ENCODE measurements around the gene FAM13A. TPM values are rescaled to one million over a fixed set of nuclear protein-coding genes. Genes with fewer than 3 reads are reported as not detected.

The FAM13A gene
- total and polyA plus RNA-seq, 2 of the 8 experiments (the other 6 are each of a cell fraction or from before 2014, with no cell fraction given), result 7.1 to 16.5 TPM

DNA sequence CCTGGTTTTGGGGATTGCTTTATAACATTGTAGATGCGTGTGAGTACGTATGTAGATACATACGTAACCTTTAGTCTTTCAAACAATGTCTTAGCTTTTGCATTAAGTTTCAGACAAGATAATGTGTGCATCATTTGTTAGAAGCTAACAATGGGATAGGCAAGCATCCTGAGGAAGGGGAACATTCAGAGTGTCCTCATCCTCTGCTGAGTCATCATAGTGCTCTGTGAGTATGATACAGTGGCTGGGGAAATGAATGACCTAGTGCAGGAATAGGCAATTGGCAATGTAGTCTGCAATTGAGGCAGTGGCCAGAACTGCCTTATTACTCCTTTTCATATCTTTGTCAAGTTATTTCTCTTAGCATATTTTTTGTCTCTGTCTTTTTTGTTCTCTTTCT lies 366.6 kb downstream of the FAM13A start:
- DNase-seq (ENCODE audit: low read depth in 1 of 2, low spot score in 2 of 2) (no peak), FAIRE-seq (no peak)
- no peak overlapping the region for H4K5ac ChIP-seq (ENCODE audit: insufficient read length, low read depth, low read length)
- no peak overlapping the region for H3K18ac ChIP-seq (ENCODE audit: extremely low read depth, low read length)
- H2BK5ac ChIP-seq (ENCODE audit: low read depth, low read length), result no peak overlapping the region; the same call in 1 of the 2 replicates
- H2BK120ac ChIP-seq (replicated peaks; ENCODE audit: low read depth, low read length), result no peak overlapping the region
- H3K9ac ChIP-seq (replicated peaks in 1 of 4; ENCODE audit: extremely low read depth in 1 of 4, low read depth in 3 of 4, low read length in 3 of 4), result no peak overlapping the region
- POLR2A ChIA-PET (ENCODE audit: partially characterized antibody), result no interaction called here
- no peaks in the 10 kb centered on the region for H3K4me1 ChIP-seq (replicated peaks in 1 of 4; ENCODE audit: control insufficient read depth in 3 of 4, insufficient read depth in 4 of 4, low read length in 3 of 4)
- no peak overlapping the region for H2BK12ac ChIP-seq (ENCODE audit: low read depth, low read length)
- H3K4ac ChIP-seq (replicated peaks; ENCODE audit: insufficient read length, low read depth, low read length), result no peak overlapping the region
- no peak overlapping the region for H2AFZ ChIP-seq (ENCODE audit: low read length)
- WGBS, 2 experiments (ENCODE audit: extremely low coverage in 1 of 2, insufficient coverage in 1 of 2, insufficient read length in 1 of 2, insufficient replicate concordance in 2 of 2, low coverage in 1 of 2, low lambda C conversion rate in 2 of 2, missing lambda C conversion rate in 1 of 2), result 93% methylated on average over 3 of the region's 3 CpGs; no CpG with 5 or more reads in 1 of the 2 experiments
- no peaks in the 10 kb centered on the region for H3K36me3 ChIP-seq (ENCODE audit: control insufficient read depth in 2 of 4, insufficient read depth in 4 of 4, low read length in 3 of 4)
- H4K8ac ChIP-seq (ENCODE audit: extremely low read depth, insufficient read depth, low read length), result no peak overlapping the region
- no peak overlapping the region for H3K23ac ChIP-seq (ENCODE audit: insufficient read length)
- H3K4me3 ChIP-seq (ENCODE audit: extremely low read depth in 1 of 4, insufficient read depth in 2 of 4, low read depth in 3 of 4, low read length in 4 of 4), result no peak overlapping the region
- H4K91ac ChIP-seq (replicated peaks; ENCODE audit: insufficient read length, low read length), result no peak overlapping the region
- no peaks in the 10 kb centered on the region for H3K23me2 ChIP-seq (ENCODE audit: low read depth, low read length)
- no peak overlapping the region for H3K56ac ChIP-seq (replicated peaks; ENCODE audit: insufficient read length, low read depth, low read length)
- H3K4me2 ChIP-seq (ENCODE audit: insufficient read depth in 1 of 2, low read depth in 2 of 2, low read length in 2 of 2), result no peak overlapping the region
- H3K27ac ChIP-seq (ENCODE audit: low read depth, low read length), result no peak overlapping the region
- no peak overlapping the region for H3K14ac ChIP-seq (ENCODE audit: insufficient read length)
- no peaks in the 10 kb centered on the region for H3K79me2 ChIP-seq (ENCODE audit: control insufficient read depth in 1 of 2, insufficient read depth in 2 of 2, low read length in 2 of 2)
- H4K20me1 ChIP-seq (replicated peaks in 1 of 2; ENCODE audit: control insufficient read depth in 1 of 2, insufficient read depth in 2 of 2, low read length in 2 of 2), result no peaks in the 10 kb centered on the region
- no peaks in the 10 kb centered on the region for H3K27me3 ChIP-seq (replicated peaks in 1 of 4; ENCODE audit: control insufficient read depth in 3 of 4, extremely low read depth in 1 of 4, insufficient read depth in 3 of 4, low read length in 3 of 4)
- no peak overlapping the region for H2AK5ac ChIP-seq (ENCODE audit: low read depth, low read length)
- CTCF ChIA-PET (ENCODE audit: partially characterized antibody), result interaction anchor here (0.6 to 1.6 kb wide), 3 partner anchors 16 to 151 kb away, joined by 3 to 4 read pairs (median 3); no protein-coding TSS in a partner anchor
- no peaks in the 10 kb centered on the region for H3K79me1 ChIP-seq (ENCODE audit: low read depth, low read length)
- no peaks in the 10 kb centered on the region for H3K9me3 ChIP-seq (ENCODE audit: insufficient read depth in 2 of 2, low read depth in 1 of 2, low read length in 1 of 2)
- no peak overlapping the region for H2BK20ac ChIP-seq (ENCODE audit: low read length)
- no peak overlapping the region for H2BK15ac ChIP-seq (ENCODE audit: low read length)
- TF ChIP-seq TBP (IDR thresholded peaks at IDR 0.05; ENCODE audit: low read depth, low read length) (no peak), RAD21 (IDR thresholded peaks at IDR 0.05 in 1 of 2, conservative IDR thresholded peaks at IDR 0.05 in 1 of 2; ENCODE audit: low read depth in 2 of 2, low read length in 2 of 2) (no peak), MAFK (IDR thresholded peaks at IDR 0.05; ENCODE audit: low read depth, low read length) (peak; percentile 56), TEAD4 (IDR thresholded peaks at IDR 0.05; ENCODE audit: low read depth, low read length) (no peak), SAP30 (IDR thresholded peaks at IDR 0.05; ENCODE audit: insufficient read depth, insufficient replicate concordance, low read length) (no peak), ZNF274 (IDR thresholded peaks at IDR 0.05; ENCODE audit: borderline replicate concordance, extremely low read depth, low read length) (no peak), CTBP2 (IDR thresholded peaks at IDR 0.05; ENCODE audit: borderline replicate concordance, insufficient read depth, insufficient read length, low read length) (no peak)
- TF ChIP-seq, protein P1, sequence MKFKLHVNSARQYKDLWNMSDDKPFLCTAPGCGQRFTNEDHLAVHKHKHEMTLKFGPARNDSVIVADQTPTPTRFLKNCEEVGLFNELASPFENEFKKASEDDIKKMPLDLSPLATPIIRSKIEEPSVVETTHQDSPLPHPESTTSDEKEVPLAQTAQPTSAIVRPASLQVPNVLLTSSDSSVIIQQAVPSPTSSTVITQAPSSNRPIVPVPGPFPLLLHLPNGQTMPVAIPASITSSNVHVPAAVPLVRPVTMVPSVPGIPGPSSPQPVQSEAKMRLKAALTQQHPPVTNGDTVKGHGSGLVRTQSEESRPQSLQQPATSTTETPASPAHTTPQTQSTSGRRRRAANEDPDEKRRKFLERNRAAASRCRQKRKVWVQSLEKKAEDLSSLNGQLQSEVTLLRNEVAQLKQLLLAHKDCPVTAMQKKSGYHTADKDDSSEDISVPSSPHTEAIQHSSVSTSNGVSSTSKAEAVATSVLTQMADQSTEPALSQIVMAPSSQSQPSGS (IDR thresholded peaks at IDR 0.05; ENCODE audit: low read length), result no peak
- TF ChIP-seq, protein P2, sequence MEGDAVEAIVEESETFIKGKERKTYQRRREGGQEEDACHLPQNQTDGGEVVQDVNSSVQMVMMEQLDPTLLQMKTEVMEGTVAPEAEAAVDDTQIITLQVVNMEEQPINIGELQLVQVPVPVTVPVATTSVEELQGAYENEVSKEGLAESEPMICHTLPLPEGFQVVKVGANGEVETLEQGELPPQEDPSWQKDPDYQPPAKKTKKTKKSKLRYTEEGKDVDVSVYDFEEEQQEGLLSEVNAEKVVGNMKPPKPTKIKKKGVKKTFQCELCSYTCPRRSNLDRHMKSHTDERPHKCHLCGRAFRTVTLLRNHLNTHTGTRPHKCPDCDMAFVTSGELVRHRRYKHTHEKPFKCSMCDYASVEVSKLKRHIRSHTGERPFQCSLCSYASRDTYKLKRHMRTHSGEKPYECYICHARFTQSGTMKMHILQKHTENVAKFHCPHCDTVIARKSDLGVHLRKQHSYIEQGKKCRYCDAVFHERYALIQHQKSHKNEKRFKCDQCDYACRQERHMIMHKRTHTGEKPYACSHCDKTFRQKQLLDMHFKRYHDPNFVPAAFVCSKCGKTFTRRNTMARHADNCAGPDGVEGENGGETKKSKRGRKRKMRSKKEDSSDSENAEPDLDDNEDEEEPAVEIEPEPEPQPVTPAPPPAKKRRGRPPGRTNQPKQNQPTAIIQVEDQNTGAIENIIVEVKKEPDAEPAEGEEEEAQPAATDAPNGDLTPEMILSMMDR (IDR thresholded peaks at IDR 0.05; ENCODE audit: control extremely low read depth in 1 of 3, insufficient read depth in 1 of 3, low read depth in 1 of 3, low read length in 3 of 3), result no peak

Measured in H1 (cell line).